RPMI8226 (cell line): Measurements from ENCODE around the gene PPIL4.

Experiments
- DNase-seq: peaks from one replicate; pipeline ENCODE4 v3.0.0-alpha.2; 2015

Gene PPIL4, protein sequence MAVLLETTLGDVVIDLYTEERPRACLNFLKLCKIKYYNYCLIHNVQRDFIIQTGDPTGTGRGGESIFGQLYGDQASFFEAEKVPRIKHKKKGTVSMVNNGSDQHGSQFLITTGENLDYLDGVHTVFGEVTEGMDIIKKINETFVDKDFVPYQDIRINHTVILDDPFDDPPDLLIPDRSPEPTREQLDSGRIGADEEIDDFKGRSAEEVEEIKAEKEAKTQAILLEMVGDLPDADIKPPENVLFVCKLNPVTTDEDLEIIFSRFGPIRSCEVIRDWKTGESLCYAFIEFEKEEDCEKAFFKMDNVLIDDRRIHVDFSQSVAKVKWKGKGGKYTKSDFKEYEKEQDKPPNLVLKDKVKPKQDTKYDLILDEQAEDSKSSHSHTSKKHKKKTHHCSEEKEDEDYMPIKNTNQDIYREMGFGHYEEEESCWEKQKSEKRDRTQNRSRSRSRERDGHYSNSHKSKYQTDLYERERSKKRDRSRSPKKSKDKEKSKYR

DNA sequence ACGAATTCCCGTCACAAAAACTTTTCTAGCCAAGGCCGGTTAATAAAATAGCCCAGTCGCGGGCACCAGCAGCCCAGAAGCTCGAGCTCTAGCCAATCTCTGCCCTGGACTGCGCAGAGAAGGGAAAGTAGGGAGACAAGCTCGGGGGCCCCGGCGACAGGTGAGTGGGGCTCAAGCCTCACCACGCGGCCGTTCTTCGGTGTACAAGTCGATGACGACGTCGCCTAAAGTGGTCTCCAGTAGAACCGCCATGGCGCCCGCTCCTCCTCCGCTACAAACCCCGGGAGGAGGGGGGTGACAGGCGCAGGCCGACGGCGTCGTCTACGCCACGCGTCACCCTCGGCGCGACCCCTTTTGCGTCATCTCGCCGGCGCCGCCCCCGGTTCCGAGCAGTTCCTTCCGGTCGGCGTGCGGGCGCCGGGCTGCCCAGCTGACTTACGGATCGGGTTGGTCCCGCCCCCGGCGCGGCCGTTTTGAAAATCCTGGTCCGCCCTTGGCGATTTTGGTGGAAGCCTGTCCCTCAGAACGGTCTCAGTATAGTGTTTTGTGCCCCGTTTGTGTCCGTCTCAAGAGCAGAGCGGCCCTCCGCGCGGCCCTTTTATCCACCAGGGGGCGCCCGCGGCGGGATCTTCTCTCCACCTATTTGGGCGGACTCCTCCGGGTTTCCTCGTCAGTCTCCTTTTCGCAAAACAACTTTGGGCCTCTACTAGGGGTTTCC, at the start of gene PPIL4:
Gene PPIL4 (minus strand): TSS at position 290 of the 718 bp plus-strand sequence. CDS start 38 bp downstream, at position 252.
- DNase-seq, result peak; percentile 92

GRCh38 chr6:149593408-149593807, 47.6 kb upstream of the PPIL4 start:
- no peak for DNase-seq

- no peak for DNase-seq
These were observed 47.1 kb upstream of the PPIL4 start for GRCh38 chr6:149592983-149593382.

- no peak for DNase-seq
These were observed 40.3 kb upstream of the PPIL4 start for GRCh38 chr6:149586149-149586548.

DNA sequence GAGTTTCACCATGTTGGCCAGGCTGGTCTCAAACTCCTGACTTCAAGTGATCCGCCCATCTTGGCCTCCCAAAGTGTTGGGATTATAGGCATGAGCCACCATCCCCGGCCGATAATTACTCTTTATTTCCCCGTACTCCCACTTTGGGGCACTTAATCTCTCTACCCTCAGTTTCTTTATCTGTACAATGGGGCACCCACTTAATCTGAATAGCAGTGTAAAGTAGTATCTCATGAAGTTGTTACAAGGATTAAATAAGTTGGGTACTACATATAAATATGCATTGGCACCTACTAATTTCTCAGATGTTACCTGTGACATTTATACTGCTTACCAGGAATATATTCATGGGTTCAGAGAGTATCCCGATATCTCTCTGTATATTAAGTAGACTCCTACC, 35.5 kb upstream of the PPIL4 start:
- DNase-seq, result no peak

DNA sequence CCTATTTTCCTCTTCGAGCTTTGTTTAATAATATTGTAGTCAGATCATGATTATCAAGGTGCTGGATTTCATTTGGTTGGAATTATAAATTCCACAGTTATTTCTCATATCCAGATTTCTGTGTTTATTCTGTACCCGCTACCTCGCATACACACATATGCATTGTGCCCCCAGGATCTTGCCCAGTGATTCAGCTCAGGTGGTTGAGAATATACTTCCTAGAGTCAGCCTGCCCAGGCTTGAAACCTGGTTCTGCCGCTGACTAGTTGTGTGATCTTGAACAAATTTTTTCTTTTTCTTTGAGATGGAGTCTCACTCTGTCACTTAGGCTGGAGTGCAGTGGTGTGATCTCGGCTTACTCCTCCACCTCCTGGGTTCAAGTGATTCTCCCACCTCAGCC, 35.0 kb upstream of the PPIL4 start:
- no peak for DNase-seq

DNA sequence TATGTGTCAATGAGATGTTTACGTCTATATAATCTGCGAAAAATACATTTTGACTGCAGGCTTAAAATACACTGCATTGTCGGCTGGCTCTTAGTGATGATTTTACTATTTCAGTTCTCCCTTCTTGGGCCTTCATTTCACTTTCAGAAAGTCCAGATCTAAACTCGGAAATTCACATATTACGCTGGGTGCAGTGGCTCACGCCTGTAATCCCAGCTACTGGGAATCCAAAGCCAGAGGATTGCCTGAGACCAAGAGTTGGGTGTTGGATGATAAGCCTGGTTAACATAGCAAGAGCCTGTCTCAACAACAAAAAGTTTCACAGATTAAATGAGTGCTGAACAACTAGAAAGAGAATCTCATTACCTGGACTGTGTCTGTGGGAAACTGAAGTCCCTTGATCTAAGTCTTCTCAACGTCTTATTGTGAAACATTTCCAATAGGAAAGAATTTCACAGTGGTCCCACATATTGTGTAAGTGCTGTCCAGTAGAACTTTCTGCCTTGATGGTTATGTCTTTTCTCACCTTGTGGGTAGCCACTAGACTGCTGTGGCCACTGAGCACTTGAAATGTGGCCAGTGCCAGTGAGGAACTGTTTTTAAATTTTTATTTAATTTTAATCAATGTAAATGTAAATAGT, 22.2 kb upstream of the PPIL4 start:
- DNase-seq, result no peak

DNA sequence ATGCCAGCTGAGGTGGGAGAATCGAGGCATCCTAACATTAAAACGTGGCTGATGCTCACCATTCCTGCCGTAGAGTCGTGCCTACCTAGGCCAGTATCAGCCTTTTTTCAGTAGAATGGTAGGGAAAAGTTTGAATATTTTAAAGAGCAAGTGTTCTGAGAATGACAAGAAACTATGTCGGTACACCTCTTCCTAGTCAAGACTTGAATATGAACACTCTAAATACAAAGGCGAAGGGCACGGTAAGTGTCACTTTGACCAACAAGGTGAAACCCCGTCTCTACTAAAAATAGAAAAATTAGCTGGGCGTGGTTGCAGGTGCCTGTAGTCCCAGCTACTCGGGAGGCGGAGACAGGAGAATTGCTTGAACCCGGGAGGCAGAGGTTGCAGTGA, 21.3 kb upstream of the PPIL4 start:
- DNase-seq, result peak; percentile 22

DNA sequence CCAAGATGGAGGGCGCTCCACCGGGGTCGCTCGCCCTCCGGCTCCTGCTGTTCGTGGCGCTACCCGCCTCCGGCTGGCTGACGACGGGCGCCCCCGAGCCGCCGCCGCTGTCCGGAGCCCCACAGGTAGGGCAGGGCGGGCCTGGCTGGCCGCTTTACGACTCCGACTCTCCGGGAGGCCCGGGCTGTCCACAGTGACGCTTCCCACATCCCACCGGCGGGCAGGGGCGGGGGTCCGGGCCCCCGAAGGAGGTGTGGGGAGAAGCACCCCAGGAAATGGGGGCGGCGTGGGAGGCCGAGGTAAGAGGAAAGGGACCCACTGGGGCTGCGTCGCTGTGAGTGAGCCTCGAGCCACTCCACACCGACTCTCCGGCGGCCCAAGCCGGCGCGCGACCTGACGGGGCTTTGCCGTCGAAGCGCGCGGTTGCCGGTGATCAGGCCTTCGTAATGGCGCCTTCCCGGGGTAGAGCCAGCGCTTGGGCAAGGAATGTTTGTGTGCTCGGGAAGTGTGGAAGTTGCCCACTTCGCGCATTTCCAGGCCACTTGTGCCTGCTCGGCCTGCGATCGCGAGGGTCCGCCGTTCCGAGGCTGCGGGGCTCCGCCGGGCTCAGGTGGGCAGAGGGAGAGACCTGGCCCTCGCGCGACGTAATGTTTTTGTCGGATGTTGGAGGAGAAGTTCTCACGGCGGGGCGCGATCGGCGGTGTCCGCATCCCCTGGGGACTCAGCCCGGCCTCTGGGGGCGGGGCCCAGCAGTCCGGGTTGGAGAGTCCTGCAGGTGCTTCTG, 20.8 kb upstream of the PPIL4 start:
- peak; percentile 37 for DNase-seq

GRCh38 chr6:149565527-149566409, 19.9 kb upstream of the PPIL4 start, which contains the start of gene GINM1:
Gene GINM1 (plus strand): TSS chr6:149566375. CDS start chr6:149566415, 40 bp downstream.
- DNase-seq, result peak; percentile 93

- DNase-seq, result no peak
These were observed 18.1 kb upstream of the PPIL4 start for GRCh38 chr6:149563928-149564325.

DNA sequence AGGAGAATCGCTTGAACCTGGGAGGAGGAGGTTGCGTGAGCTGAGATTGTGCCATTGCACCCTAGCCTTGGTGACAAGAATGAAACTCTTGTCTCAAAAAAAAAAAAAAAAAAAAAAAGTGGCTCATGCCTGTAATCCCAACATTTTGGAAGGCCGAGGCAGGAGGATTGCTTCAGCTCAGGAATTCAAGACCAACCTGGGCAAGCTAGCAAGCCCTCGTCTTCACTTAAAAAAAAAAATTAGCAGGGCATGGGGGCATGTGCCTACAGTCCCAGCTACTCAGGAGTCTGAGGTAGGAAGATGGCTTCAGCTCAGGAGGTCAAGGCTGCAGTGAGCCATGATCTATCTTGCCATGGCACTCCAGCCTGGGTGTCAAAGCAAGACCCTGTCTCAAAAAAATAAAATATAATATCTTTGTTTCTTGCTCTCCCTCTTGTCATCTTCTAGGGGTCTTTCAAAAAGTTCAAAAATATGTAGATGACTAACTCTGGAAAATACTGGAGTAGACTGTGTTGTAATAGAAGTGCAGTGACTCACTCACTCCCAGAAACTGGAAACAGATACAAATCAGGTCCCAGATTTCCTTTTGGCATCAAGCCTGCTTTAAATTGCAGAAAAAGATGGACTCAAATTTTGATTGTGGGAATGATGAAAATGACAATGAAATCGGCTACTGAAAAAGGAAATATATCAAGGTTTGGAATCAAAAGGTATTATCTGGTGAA, 17.5 kb upstream of the PPIL4 start:
- no peak for DNase-seq

DNA sequence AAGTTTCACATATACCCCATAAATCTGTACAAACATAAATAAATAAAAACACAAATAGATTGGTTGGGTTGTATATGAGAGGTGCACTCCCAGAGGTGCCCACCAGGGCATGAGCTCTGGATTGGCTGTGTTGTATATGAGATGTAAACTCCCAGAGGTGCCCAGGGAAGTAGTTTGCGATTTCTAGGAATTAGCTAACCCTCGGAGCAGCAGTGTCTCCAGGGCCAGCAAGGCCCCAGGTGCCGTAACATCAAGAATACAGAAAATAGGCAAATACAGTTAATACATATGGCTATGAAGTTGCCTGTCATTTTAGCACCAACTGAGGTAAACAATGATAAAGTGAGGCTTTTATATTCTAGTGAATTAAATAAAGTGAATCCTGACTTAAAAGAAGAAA, 14.9 kb upstream of the PPIL4 start:
- peak; percentile 18 for DNase-seq

- DNase-seq, result no peak
These were observed 13.5 kb upstream of the PPIL4 start for GRCh38 chr6:149559389-149559788.

GRCh38 chr6:149558029-149558428, 12.2 kb upstream of the PPIL4 start:
- DNase-seq, result no peak

GRCh38 chr6:149551920-149552319, 6.1 kb upstream of the PPIL4 start:
- no peak for DNase-seq

DNA sequence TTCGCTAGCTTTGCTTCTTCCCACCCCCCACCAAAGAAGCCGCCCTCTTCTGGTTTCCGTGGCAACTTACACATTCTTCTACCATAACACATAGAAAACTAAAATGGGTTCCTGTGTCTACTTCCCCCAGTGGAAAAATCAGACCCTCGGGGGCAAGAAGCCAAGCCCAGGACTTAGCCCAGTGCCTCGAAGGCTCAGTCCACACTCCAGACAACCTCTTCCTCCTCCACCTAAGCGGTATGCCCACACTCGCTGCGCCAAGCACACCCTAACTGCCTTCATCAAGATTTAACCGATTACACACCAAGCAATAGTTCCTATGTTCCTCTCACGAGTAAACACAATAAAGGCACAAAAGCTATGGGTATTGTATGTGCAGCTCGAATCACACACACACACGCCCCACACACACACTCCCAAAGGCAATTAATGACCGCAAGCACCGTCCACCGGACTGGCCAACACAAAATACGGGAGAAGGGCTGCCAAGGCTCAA, 537 bp downstream of the PPIL4 start:
- DNase-seq, result peak; percentile 49

- no peak for DNase-seq
These were observed 1.1 kb downstream of the PPIL4 start for GRCh38 chr6:149544646-149545257.

DNA sequence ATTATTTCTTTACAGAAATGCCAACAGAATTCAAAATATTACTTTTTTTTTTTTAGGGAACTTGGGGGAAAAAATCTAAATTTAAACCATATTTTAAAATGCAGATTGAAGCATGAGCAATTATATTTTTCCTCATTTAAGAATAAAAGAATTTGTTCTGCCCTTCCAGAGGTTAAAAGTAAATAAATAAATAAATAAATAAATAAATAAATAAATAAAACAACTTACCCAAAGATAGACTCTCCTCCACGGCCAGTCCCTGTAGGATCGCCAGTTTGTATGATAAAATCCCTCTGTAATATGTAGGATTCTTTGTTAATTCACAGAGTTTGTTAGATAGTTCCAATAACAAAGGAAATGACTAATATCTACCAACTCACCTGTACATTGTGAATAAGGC, 4.7 kb downstream of the PPIL4 start:
- no peak for DNase-seq

DNA sequence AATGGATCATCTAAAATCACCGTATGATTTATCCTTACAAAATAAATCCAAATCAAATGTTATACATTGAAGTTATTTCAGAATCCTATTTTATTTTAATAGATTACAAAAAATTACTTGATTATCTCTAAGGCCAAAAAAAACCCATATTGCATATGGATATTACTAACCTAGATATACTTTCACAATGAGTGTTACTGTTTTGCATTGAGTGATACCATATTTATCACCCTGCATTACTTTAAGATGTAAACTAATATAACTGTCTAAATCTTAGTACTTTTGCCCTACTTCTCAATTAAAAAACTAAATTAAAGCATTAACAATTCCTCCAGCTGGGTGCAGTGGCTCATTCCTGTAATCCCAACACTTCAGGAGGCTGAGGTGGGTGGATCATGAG, 11.1 kb downstream of the PPIL4 start:
- DNase-seq, result no peak
